ENCODE measurements around the gene THUMPD2.
"Not testable (repeated sequence)": the region's sequence is repeated elsewhere in the genome, so short reads cannot be mapped to it uniquely, and the experiment has no call there.

Gene THUMPD2

DNA sequence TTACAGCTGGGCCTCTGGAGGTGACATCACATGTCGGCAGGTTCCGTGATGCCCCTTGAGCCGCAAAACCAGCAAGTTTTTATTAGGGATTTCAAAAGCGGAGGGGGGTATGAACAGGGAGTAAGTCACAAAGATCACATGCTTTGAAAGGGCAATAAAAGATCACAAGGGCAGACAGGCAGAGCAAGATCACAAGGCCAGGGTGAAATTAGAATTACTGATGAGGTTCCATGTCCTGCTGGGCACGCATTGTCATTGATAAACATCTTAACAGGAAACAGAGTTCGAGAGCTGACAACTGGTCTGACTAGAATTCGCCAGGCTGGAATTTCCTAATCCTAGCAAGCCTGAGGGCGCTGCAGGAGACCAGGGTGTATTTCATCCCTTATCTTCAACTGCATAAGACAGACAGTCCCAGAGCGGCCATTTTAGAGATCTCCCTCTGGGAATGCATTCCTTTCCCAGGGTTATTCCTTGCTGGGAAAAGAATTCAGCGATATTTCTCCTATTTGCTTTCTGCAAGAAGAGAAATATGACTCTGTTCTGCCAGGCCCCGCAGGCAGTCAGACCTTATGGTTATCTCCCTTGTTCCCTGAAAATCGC lies 11.3 kb upstream of the THUMPD2 start:
- not testable (repeated sequence) for H4K91ac ChIP-seq (ENCODE audit: low read depth, low read length, poor library complexity); H3K36me3 ChIP-seq (replicated peaks in 1 of 2; ENCODE audit: control insufficient read depth in 2 of 2, insufficient read depth in 2 of 2, low read length in 2 of 2); H2AK5ac ChIP-seq (ENCODE audit: low read depth, low read length); H3K4me1 ChIP-seq (ENCODE audit: control insufficient read depth in 2 of 2, insufficient read depth in 1 of 2, low read depth in 1 of 2, low read length in 2 of 2); H3K4ac ChIP-seq (ENCODE audit: low read length); H3K4me2 ChIP-seq (ENCODE audit: insufficient read depth, low read length, poor library complexity, severe bottlenecking); DNase-seq (ENCODE audit: low spot score); H2BK15ac ChIP-seq (ENCODE audit: low read length); H2BK120ac ChIP-seq (ENCODE audit: low read depth, low read length); H2BK12ac ChIP-seq (ENCODE audit: low read length); H2AFZ ChIP-seq (ENCODE audit: low read length); H3K18ac ChIP-seq (ENCODE audit: low read length); H3K23ac ChIP-seq (ENCODE audit: low read depth, low read length, poor library complexity); H4K8ac ChIP-seq (ENCODE audit: low read depth, low read length); H3K4me3 ChIP-seq (ENCODE audit: low read length in 2 of 2); H2BK5ac ChIP-seq (ENCODE audit: low read length); H3K27me3 ChIP-seq (ENCODE audit: control insufficient read depth in 3 of 3, insufficient read depth in 3 of 3, low read depth in 1 of 3, low read length in 3 of 3); H3K27ac ChIP-seq (replicated peaks; ENCODE audit: low read length); H3K9ac ChIP-seq (ENCODE audit: low read depth, low read length, poor library complexity); H3K79me1 ChIP-seq (ENCODE audit: low read depth, low read length); H3K14ac ChIP-seq (ENCODE audit: low read length)
- H3K9me3 ChIP-seq (replicated peaks in 1 of 2; ENCODE audit: control insufficient read depth in 2 of 2, insufficient read depth in 1 of 2, low read depth in 1 of 2, low read length in 2 of 2) = peaks cover 0 to 11% of the 10 kb centered on the region in 2 donors
- whole genome bisulfite sequencing, 2 donors (ENCODE audit: extremely low coverage in 2 of 2, insufficient read length in 2 of 2, insufficient replicate concordance in 1 of 2) = no CpG with 5 or more reads among the region's 12 CpGs

DNA sequence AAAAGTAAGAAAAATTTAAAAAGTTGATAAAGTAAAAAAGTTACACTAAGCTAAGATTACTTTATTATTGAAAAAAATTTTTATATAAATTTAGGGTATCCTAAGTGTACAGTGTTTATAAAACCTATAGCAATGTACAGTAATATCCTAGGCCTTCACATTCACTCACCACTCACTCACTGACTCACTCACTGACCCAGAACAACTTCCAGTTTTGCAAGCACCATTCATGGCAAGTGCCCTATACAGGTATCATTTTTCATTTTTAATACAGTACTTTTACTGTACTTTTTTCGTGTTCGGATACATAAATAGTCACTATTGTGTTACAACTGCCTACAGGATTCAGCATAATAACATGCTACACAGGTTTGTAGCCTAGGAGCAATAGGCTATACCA lies 8.9 kb upstream of the THUMPD2 start:
- Histone ChIP-seq H2AFZ (ENCODE audit: low read length) (no peak overlapping the region), H2BK12ac (ENCODE audit: low read length) (no peak overlapping the region), H3K9me3 (replicated peaks in 1 of 2; ENCODE audit: control insufficient read depth in 2 of 2, insufficient read depth in 1 of 2, low read depth in 1 of 2, low read length in 2 of 2) (peaks cover 0 to 11% of the 10 kb centered on the region in 2 donors), H4K91ac (ENCODE audit: low read depth, low read length, poor library complexity) (no peak overlapping the region), H3K18ac (ENCODE audit: low read length) (no peak overlapping the region), H3K4me3 (ENCODE audit: low read length in 2 of 2) (no peak overlapping the region), H3K9ac (ENCODE audit: low read depth, low read length, poor library complexity) (no peak overlapping the region), H3K14ac (ENCODE audit: low read length) (no peak overlapping the region), H3K4me2 (ENCODE audit: insufficient read depth, low read length, poor library complexity, severe bottlenecking) (no peak overlapping the region), H2BK5ac (ENCODE audit: low read length) (no peak overlapping the region), H3K4ac (ENCODE audit: low read length) (no peak overlapping the region), H2BK120ac (ENCODE audit: low read depth, low read length) (no peak overlapping the region), H2BK15ac (ENCODE audit: low read length) (no peak overlapping the region), H3K4me1 (ENCODE audit: control insufficient read depth in 2 of 2, insufficient read depth in 1 of 2, low read depth in 1 of 2, low read length in 2 of 2) (peaks cover 0 to 3% of the 10 kb centered on the region in 2 donors), H3K27ac (replicated peaks; ENCODE audit: low read length) (no peak overlapping the region), H3K36me3 (replicated peaks in 1 of 2; ENCODE audit: control insufficient read depth in 2 of 2, insufficient read depth in 2 of 2, low read length in 2 of 2) (no peaks in the 10 kb centered on the region), H3K79me1 (ENCODE audit: low read depth, low read length) (no peaks in the 10 kb centered on the region), H3K23ac (ENCODE audit: low read depth, low read length, poor library complexity) (no peak overlapping the region), H3K27me3 (ENCODE audit: control insufficient read depth in 3 of 3, insufficient read depth in 3 of 3, low read depth in 1 of 3, low read length in 3 of 3) (no peaks in the 10 kb centered on the region), H2AK5ac (ENCODE audit: low read depth, low read length) (no peak overlapping the region), H4K8ac (ENCODE audit: low read depth, low read length) (no peak overlapping the region)
- no peak for DNase-seq (ENCODE audit: low spot score)
- no CpG with 5 or more reads among the region's 2 CpGs for WGBS, 2 donors (ENCODE audit: extremely low coverage in 2 of 2, insufficient read length in 2 of 2, insufficient replicate concordance in 1 of 2)

DNA sequence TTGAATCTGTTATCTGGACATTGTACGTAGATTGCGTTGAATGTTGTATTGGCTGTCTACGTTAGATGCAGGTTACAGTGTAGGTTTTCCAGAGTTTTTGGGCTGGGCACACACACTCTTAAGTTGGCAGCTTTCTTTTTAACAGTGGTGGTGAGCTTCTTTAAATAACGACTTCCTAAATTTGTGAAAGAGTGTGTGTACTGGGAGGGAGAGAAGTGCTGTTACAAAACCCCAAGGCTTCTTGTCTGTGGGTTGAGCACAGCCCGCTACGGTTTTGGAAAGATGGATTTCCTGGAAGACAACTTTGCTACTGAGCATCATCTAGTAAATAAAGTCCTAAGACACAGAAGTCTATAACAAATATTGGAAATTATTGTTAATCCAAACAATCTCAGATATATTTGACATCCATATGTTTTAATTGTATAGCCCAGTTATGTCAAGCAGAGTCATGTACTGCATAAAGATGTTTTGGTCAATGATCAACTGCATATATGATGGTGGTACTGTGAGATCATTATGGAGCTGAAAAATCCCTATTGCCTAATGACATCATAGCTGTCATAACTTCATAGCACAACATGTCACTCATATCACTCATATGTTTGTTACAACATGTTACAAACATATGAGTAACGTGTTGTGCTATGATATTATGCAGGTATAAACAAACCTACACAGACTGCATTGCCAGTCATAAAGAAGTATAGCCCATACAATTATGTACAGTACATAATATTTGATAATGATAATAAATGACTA lies 7.9 kb upstream of the THUMPD2 start:
- no peak for DNase-seq (ENCODE audit: low spot score)

DNA sequence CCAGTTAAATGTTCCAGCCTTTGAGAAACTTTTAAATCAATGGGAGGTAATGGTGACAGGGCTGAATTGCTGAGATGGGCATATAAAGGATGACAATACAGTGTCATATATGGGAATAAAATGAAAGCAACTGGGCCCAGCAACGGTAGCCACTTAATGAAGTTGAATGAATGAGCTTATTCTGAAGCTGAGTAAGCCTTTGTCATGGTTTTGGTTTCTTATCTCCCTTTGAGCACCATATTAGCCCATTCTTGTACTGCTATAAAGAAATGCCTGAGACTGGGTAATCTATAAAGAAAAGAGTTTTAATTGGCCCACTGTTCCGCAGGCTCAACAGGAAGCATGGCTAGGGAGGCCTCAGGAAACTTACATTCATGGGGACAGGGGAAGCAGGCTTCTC lies 3.5 kb upstream of the THUMPD2 start:
- WGBS, 2 donors (ENCODE audit: extremely low coverage in 2 of 2, insufficient read length in 2 of 2, insufficient replicate concordance in 1 of 2) = no CpG with 5 or more reads among the region's 2 CpGs
- Histone ChIP-seq H3K9me3 (replicated peaks in 1 of 2; ENCODE audit: control insufficient read depth in 2 of 2, insufficient read depth in 1 of 2, low read depth in 1 of 2, low read length in 2 of 2) (no peaks in the 10 kb centered on the region), H2AK5ac (ENCODE audit: low read depth, low read length) (no peak overlapping the region), H3K4me1 (ENCODE audit: control insufficient read depth in 2 of 2, insufficient read depth in 1 of 2, low read depth in 1 of 2, low read length in 2 of 2) (peaks cover 3 to 6% of the 10 kb centered on the region in 2 donors), H3K18ac (ENCODE audit: low read length) (no peak overlapping the region), H3K27ac (replicated peaks; ENCODE audit: low read length) (no peak overlapping the region), H3K23ac (ENCODE audit: low read depth, low read length, poor library complexity) (no peak overlapping the region), H3K4ac (ENCODE audit: low read length) (no peak overlapping the region), H4K91ac (ENCODE audit: low read depth, low read length, poor library complexity) (no peak overlapping the region), H3K27me3 (ENCODE audit: control insufficient read depth in 3 of 3, insufficient read depth in 3 of 3, low read depth in 1 of 3, low read length in 3 of 3) (no peaks in the 10 kb centered on the region), H3K79me1 (ENCODE audit: low read depth, low read length) (no peaks in the 10 kb centered on the region), H2AFZ (ENCODE audit: low read length) (no peak overlapping the region), H4K8ac (ENCODE audit: low read depth, low read length) (no peak overlapping the region), H2BK12ac (ENCODE audit: low read length) (no peak overlapping the region), H3K4me2 (ENCODE audit: insufficient read depth, low read length, poor library complexity, severe bottlenecking) (no peak overlapping the region), H2BK120ac (ENCODE audit: low read depth, low read length) (no peak overlapping the region), H2BK5ac (ENCODE audit: low read length) (no peak overlapping the region), H3K36me3 (replicated peaks in 1 of 2; ENCODE audit: control insufficient read depth in 2 of 2, insufficient read depth in 2 of 2, low read length in 2 of 2) (no peaks in the 10 kb centered on the region), H3K4me3 (ENCODE audit: low read length in 2 of 2) (no peak overlapping the region), H3K9ac (ENCODE audit: low read depth, low read length, poor library complexity) (no peak overlapping the region), H2BK15ac (ENCODE audit: low read length) (no peak overlapping the region), H3K14ac (ENCODE audit: low read length) (no peak overlapping the region)
- DNase-seq (ENCODE audit: low spot score) = no peak

More for the DNA sequence above, 7.9 kb upstream of the THUMPD2 start:
- Histone ChIP-seq H3K9me3 (replicated peaks in 1 of 2; ENCODE audit: control insufficient read depth in 2 of 2, insufficient read depth in 1 of 2, low read depth in 1 of 2, low read length in 2 of 2) (peaks cover 0 to 11% of the 10 kb centered on the region in 2 donors), H2BK120ac (ENCODE audit: low read depth, low read length) (no peak overlapping the region), H3K4me1 (ENCODE audit: control insufficient read depth in 2 of 2, insufficient read depth in 1 of 2, low read depth in 1 of 2, low read length in 2 of 2) (peaks cover 0 to 3% of the 10 kb centered on the region in 2 donors), H3K4me3 (ENCODE audit: low read length in 2 of 2) (no peak overlapping the region), H3K4me2 (ENCODE audit: insufficient read depth, low read length, poor library complexity, severe bottlenecking) (no peak overlapping the region), H3K14ac (ENCODE audit: low read length) (no peak overlapping the region), H3K27ac (replicated peaks; ENCODE audit: low read length) (no peak overlapping the region), H2AFZ (ENCODE audit: low read length) (no peak overlapping the region), H4K91ac (ENCODE audit: low read depth, low read length, poor library complexity) (no peak overlapping the region), H3K23ac (ENCODE audit: low read depth, low read length, poor library complexity) (no peak overlapping the region), H2BK5ac (ENCODE audit: low read length) (no peak overlapping the region), H3K4ac (ENCODE audit: low read length) (no peak overlapping the region), H3K18ac (ENCODE audit: low read length) (no peak overlapping the region), H2BK12ac (ENCODE audit: low read length) (no peak overlapping the region), H3K9ac (ENCODE audit: low read depth, low read length, poor library complexity) (no peak overlapping the region), H3K27me3 (ENCODE audit: control insufficient read depth in 3 of 3, insufficient read depth in 3 of 3, low read depth in 1 of 3, low read length in 3 of 3) (no peaks in the 10 kb centered on the region), H3K36me3 (replicated peaks in 1 of 2; ENCODE audit: control insufficient read depth in 2 of 2, insufficient read depth in 2 of 2, low read length in 2 of 2) (no peaks in the 10 kb centered on the region), H4K8ac (ENCODE audit: low read depth, low read length) (no peak overlapping the region), H2AK5ac (ENCODE audit: low read depth, low read length) (no peak overlapping the region), H3K79me1 (ENCODE audit: low read depth, low read length) (no peaks in the 10 kb centered on the region), H2BK15ac (ENCODE audit: low read length) (no peak overlapping the region)
- WGBS, 2 donors (ENCODE audit: extremely low coverage in 2 of 2, insufficient read length in 2 of 2, insufficient replicate concordance in 1 of 2) = no CpG with 5 or more reads among the region's 7 CpGs

Measured in neuronal stem cell (in vitro differentiated cells).